ENCODE measurements around the gene HDAC8. TPM values are rescaled to one million over a fixed set of nuclear protein-coding genes. Genes with fewer than 3 reads are reported as not detected.
A peak's percentile ranks its signal among the peaks of the same experiment; 100 is the strongest.

HDAC8 gene
- total and polyA plus RNA-seq, 2 experiments from 2014 or later, result 36.6 to 40.3 TPM

- Histone ChIP-seq H3K4me1 (ENCODE audit: low read depth) (no peaks in the 10 kb centered on the region), H3K36me3 (no peaks in the 10 kb centered on the region), H3K4me3 (no peak overlapping the region), H3K9me3 (ENCODE audit: low read depth) (no peaks in the 10 kb centered on the region), H3K27ac (no peak overlapping the region), H3K27me3 (no peaks in the 10 kb centered on the region)
- DNase-seq (ENCODE audit: low read depth in 1 of 2, low spot score in 1 of 2), result no peak
- no peak for TF ChIP-seq CTCF (IDR thresholded peaks at IDR 0.05; ENCODE audit: low read depth, low read length)
These were observed 170.0 kb downstream of the HDAC8 start for GRCh38 chrX:72402614-72403013.

DNA sequence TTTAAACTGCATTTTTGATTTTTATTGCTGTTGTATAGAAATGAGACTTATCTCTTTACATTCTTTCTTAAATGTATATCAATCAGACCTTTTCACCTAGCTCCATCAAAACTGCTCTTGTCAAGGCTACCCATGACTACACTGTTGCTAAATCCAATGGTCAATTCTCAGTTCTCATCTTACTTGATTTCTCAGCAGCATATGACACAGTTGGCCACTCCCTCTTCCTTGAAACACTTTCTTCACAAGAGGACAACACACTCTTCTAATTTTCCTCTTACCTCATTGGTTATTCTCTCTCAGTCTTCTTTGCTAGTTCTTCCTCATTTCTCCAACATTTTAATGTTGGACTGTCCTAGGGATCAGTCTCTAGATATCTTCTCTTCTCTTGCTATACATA, 172.8 kb downstream of the HDAC8 start:
- DNase-seq (ENCODE audit: low read depth in 1 of 2, low spot score in 1 of 2), result no peak
- Histone ChIP-seq H3K27ac (no peak overlapping the region), H3K4me3 (no peak overlapping the region), H3K4me1 (ENCODE audit: low read depth) (no peaks in the 10 kb centered on the region), H3K36me3 (no peaks in the 10 kb centered on the region), H3K27me3 (no peaks in the 10 kb centered on the region), H3K9me3 (ENCODE audit: low read depth) (no peaks in the 10 kb centered on the region)
- no peak for TF ChIP-seq CTCF (IDR thresholded peaks at IDR 0.05; ENCODE audit: low read depth, low read length)

GRCh38 chrX:72396117-72396516, 176.5 kb downstream of the HDAC8 start:
- Histone ChIP-seq H3K9me3 (ENCODE audit: low read depth) (no peaks in the 10 kb centered on the region), H3K4me3 (no peak overlapping the region), H3K4me1 (ENCODE audit: low read depth) (no peaks in the 10 kb centered on the region), H3K36me3 (no peaks in the 10 kb centered on the region), H3K27ac (no peak overlapping the region), H3K27me3 (no peaks in the 10 kb centered on the region)
- TF ChIP-seq CTCF (IDR thresholded peaks at IDR 0.05; ENCODE audit: low read depth, low read length), result no peak
- peak in 1 of 2 donors; percentile 3 for DNase-seq (ENCODE audit: low read depth in 1 of 2, low spot score in 1 of 2)

DNA sequence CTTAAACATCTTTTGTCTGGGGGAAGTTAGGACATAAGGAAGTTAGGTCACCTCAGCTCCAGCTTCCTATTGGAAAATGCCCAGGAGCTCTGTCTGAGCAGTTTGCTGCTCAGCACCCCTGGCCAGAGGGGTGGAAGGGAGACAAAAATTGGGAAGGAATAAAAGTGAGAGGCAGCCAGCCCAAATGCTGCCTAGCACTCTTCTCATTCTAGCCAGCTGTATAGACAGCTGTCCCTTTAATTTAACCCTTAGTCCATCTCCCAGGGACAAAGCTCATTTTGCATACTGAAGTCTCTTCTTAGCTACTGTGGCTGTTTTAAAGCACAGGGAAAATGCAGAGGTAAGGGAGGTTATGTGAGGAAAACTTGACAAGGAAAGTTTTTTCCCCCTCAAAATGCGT, 177.4 kb downstream of the HDAC8 start:
- DNase-seq (ENCODE audit: low read depth in 1 of 2, low spot score in 1 of 2), result peak in 1 of 2 donors; percentile 10
- H3K4me3 ChIP-seq, result no peak overlapping the region
- no peak overlapping the region for H3K27ac ChIP-seq
- no peaks in the 10 kb centered on the region for H3K36me3 ChIP-seq
- H3K4me1 ChIP-seq (ENCODE audit: low read depth), result no peaks in the 10 kb centered on the region
- H3K9me3 ChIP-seq (ENCODE audit: low read depth), result no peaks in the 10 kb centered on the region
- H3K27me3 ChIP-seq, result no peaks in the 10 kb centered on the region
- TF ChIP-seq CTCF (IDR thresholded peaks at IDR 0.05; ENCODE audit: low read depth, low read length), result no peak

DNA sequence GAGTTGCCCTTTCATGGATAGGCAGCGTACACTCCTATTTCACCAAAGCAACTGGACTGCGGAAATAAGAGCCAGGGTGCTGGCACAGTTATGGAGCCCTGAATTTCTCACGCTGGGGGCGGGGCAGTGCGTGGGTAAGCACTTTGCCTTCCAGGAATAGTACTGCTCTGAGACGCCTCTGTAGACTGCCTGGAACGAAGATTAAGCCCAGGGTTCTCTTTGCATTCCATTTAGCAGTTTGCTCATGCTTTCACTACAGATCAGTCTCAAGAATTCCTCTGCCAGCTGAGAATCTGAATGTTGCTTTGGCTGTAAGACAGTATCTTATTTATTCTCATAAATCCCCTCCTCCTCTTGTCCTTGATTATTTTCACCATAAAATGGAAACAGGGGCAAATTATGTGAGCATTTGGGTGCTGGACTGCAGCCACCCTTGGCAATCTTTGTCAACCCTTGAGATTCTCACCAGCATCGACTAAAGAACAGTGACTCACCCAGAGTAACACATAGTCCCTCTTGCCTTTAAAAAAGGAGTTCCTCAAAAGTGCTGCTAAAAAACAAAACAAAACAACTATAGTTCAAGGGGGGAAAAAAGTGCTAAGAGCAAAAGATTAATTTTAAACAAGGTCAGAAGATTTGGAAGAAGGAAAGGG, 178.0 kb downstream of the HDAC8 start:
- Histone ChIP-seq H3K4me1 (ENCODE audit: low read depth) (no peaks in the 10 kb centered on the region), H3K4me3 (no peak overlapping the region), H3K27me3 (no peaks in the 10 kb centered on the region), H3K36me3 (no peaks in the 10 kb centered on the region), H3K9me3 (ENCODE audit: low read depth) (no peaks in the 10 kb centered on the region), H3K27ac (peak overlapping the region; percentile 34)
- DNase-seq (ENCODE audit: low read depth in 1 of 2, low spot score in 1 of 2), result peak; percentile 26 to 67
- no peak for TF ChIP-seq CTCF (IDR thresholded peaks at IDR 0.05; ENCODE audit: low read depth, low read length)

All from cardiac muscle cell (in vitro differentiated cells and primary cell).